GM20000 (cell line): ENCODE data around the gene LRCOL1.

Experiments
- DNase-seq: peaks from one replicate; pipeline ENCODE4 v3.0.0; 2012; ENCODE audit warnings: low spot score
- TF ChIP-seq, protein P1 (sequence below): IDR thresholded peaks from 2 replicates; pipeline ENCODE4 v1.5.1; 2012; ENCODE audit warnings: mild to moderate bottlenecking, control low read depth; ENCODE audit errors: extremely low read depth, missing control alignments

The LRCOL1 gene

GRCh38 chr12:132578118-132578517, 32.3 kb downstream of the LRCOL1 start:
- DNase-seq: no peak

GRCh38 chr12:132577191-132577920, 33.0 kb downstream of the LRCOL1 start:
- no peak for DNase-seq
- TF ChIP-seq, protein P1, sequence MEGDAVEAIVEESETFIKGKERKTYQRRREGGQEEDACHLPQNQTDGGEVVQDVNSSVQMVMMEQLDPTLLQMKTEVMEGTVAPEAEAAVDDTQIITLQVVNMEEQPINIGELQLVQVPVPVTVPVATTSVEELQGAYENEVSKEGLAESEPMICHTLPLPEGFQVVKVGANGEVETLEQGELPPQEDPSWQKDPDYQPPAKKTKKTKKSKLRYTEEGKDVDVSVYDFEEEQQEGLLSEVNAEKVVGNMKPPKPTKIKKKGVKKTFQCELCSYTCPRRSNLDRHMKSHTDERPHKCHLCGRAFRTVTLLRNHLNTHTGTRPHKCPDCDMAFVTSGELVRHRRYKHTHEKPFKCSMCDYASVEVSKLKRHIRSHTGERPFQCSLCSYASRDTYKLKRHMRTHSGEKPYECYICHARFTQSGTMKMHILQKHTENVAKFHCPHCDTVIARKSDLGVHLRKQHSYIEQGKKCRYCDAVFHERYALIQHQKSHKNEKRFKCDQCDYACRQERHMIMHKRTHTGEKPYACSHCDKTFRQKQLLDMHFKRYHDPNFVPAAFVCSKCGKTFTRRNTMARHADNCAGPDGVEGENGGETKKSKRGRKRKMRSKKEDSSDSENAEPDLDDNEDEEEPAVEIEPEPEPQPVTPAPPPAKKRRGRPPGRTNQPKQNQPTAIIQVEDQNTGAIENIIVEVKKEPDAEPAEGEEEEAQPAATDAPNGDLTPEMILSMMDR: no peak

More at GRCh38 chr12:132578118-132578517, 32.3 kb downstream of the LRCOL1 start:
- TF ChIP-seq, protein P1: no peak

GRCh38 chr12:132576701-132577100, 33.7 kb downstream of the LRCOL1 start:
- DNase-seq: no peak

DNA sequence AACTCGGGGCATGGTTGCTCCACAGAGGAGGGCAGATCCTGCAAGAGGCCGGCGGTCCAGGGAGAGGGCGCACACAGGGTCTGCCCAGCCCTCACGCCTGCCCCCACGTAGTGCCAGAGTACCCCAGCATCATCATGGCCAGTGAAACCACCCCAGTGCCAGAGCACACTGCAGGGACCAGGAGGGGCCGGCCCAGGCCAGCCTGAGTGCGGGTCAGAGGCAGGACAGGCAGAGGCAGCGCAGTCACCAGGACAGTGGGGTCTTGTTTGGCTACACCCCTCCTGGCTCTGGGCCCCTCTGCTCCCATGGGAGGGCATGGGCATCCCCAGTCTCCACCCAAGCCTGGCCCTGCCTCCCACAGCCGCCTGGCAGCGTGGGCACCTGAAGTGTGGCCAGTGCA, 34.7 kb downstream of the LRCOL1 start:
- DNase-seq: no peak
- TF ChIP-seq, protein P1: no peak

More at GRCh38 chr12:132576701-132577100, 33.7 kb downstream of the LRCOL1 start:
- TF ChIP-seq, protein P1: no peak

DNA sequence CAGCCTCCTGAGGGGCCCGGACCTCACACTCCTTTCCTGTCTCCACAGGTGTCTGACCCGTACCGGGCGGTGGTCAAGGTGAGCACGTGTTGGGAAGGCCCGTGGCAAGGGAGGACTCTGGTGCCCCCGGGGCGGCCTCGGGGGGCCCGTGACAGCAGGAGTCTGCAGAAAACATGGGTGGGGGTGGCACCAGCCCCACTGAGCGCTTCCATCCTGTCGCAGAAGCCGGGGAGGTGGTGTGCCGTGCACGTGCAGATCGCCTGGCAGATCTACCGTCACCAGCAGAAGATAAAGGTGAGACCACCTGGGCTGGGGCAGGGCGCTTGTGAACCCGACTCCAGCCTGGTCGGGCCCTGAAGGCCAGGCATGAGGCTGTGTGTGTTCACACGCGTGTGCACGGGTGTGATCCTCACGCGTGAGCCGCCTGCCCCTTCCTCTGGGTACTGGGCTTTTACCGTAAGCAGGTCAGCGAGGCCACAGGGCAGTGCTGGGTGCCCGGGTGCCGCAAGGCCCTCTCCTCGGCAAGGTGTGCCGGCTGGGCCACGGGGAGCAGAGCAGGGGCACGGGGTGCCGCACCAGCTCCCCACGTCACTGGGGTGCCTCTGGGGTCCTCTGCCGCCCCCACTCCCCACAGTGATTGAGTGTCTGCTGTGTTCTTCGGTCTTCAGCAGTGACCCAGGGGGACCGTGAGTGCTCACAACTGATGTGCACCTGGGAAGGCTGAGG, 35.9 kb downstream of the LRCOL1 start:
- no peak for DNase-seq
- TF ChIP-seq, protein P1: no peak

- no peak for DNase-seq
- TF ChIP-seq, protein P1: no peak
Measured at GRCh38 chr12:132572801-132573760, 37.3 kb downstream of the LRCOL1 start.
